KMS-11 (cell line): ENCODE results near the gene DMD.
"Not testable (repeated sequence)": the region's sequence is repeated elsewhere in the genome, so short reads cannot be mapped to it uniquely, and the experiment has no call there.

Experiments used
- H2AFZ ChIP-seq: fragments of 200-600 bp; sonication (generic); 2 replicates; pipeline ENCODE4 v1.6.1; 2016; ENCODE audit warnings: antibody characterized with exemption, mixed run types, low read depth
- H3K27ac ChIP-seq: fragments of 200-600 bp; sonication (generic); 2 replicates; pipeline ENCODE4 v1.6.1; 2016; ENCODE audit warnings: mild to moderate bottlenecking, mixed run types
- H3K27me3 ChIP-seq: fragments of 200-600 bp; sonication (generic); 2 replicates; pipeline ENCODE4 v1.6.1; 2017; ENCODE audit warnings: mild to moderate bottlenecking, low read depth, mixed run types, moderate library complexity; ENCODE audit not compliant: insufficient read depth
- H3K36me3 ChIP-seq: fragments of 200-600 bp; sonication (generic); 2 replicates; pipeline ENCODE4 v1.6.1; 2017; ENCODE audit warnings: mild to moderate bottlenecking, mixed run types; ENCODE audit not compliant: insufficient read depth
- H3K4me1 ChIP-seq: fragments of 200-600 bp; sonication (generic); 2 replicates; pipeline ENCODE4 v1.6.1; 2016; ENCODE audit warnings: mild to moderate bottlenecking, low read depth, mixed run types; ENCODE audit not compliant: poor library complexity, severe bottlenecking
- H3K4me2 ChIP-seq: fragments of 200-600 bp; sonication (generic); 2 replicates; pipeline ENCODE4 v1.7.0; 2016; ENCODE audit warnings: mild to moderate bottlenecking, mixed run types
- H3K4me3 ChIP-seq: fragments of 200-600 bp; sonication (generic); IDR thresholded peaks from 2 replicates; pipeline ENCODE4 v1.6.1; 2017; ENCODE audit warnings: low read depth, low read length, mixed read lengths; ENCODE audit not compliant: insufficient read depth
- H3K79me2 ChIP-seq: fragments of 200-600 bp; sonication (generic); 2 replicates; pipeline ENCODE4 v1.6.1; 2016; ENCODE audit warnings: low read depth, mixed run types; ENCODE audit not compliant: insufficient read depth
- H3K9ac ChIP-seq: fragments of 200-600 bp; sonication (generic); 2 replicates; pipeline ENCODE4 v1.6.1; 2016; ENCODE audit warnings: mild to moderate bottlenecking, mixed run types
- H4K20me1 ChIP-seq: fragments of 200-600 bp; sonication (generic); 2 replicates; pipeline ENCODE4 v1.6.1; 2016; ENCODE audit warnings: mild to moderate bottlenecking, mixed run types; ENCODE audit not compliant: insufficient read depth
- CTCF ChIP-seq: fragments of 200-600 bp; sonication (generic); conservative IDR thresholded peaks from 2 replicates; pipeline ENCODE4 v1.6.1; 2017; ENCODE audit warnings: low read depth, mild to moderate bottlenecking, antibody characterized with exemption, low read length, moderate library complexity, mixed read lengths

The DMD gene

GRCh38 chrX:32741910-32742309, 469.4 kb downstream of the DMD start:
- H3K27me3 ChIP-seq, result no peaks in the 10 kb centered on the region
- no peak overlapping the region for H3K9ac ChIP-seq
- H4K20me1 ChIP-seq, result no peaks in the 10 kb centered on the region
- H2AFZ ChIP-seq, result no peak overlapping the region
- no peaks in the 10 kb centered on the region for H3K79me2 ChIP-seq
- H3K36me3 ChIP-seq, result no peaks in the 10 kb centered on the region
- H3K4me3 ChIP-seq, result no peak overlapping the region
- no peaks in the 10 kb centered on the region for H3K4me1 ChIP-seq
- TF ChIP-seq CTCF, result no peak
- no peak overlapping the region for H3K27ac ChIP-seq
- H3K4me2 ChIP-seq, result no peak overlapping the region

DNA sequence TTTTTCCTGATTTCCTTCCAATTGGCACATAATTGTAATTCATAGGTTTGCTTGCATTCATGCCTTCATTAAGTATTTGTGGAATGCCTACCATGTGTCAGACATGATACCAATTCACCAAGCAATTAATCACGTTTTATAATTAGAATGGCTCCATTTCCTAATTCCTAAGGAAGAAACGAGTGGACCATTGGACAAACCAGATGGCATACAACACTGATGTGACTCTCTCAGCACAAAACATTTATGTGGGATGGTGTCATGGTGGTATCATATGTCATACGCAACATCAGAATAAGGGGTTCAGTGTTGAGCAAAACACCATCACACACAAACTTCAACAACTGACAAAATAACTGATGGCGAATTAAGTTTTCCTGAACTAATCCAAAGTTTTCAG, 502.8 kb downstream of the DMD start:
- TF ChIP-seq CTCF, result no peak
- H3K36me3 ChIP-seq, result no peaks in the 10 kb centered on the region
- no peak overlapping the region for H3K4me3 ChIP-seq
- H3K79me2 ChIP-seq, result no peaks in the 10 kb centered on the region
- no peaks in the 10 kb centered on the region for H4K20me1 ChIP-seq
- H3K4me2 ChIP-seq, result no peak overlapping the region
- H3K4me1 ChIP-seq, result no peaks in the 10 kb centered on the region
- H2AFZ ChIP-seq, result no peak overlapping the region
- H3K27me3 ChIP-seq, result no peaks in the 10 kb centered on the region
- H3K27ac ChIP-seq, result no peak overlapping the region
- no peak overlapping the region for H3K9ac ChIP-seq

DNA sequence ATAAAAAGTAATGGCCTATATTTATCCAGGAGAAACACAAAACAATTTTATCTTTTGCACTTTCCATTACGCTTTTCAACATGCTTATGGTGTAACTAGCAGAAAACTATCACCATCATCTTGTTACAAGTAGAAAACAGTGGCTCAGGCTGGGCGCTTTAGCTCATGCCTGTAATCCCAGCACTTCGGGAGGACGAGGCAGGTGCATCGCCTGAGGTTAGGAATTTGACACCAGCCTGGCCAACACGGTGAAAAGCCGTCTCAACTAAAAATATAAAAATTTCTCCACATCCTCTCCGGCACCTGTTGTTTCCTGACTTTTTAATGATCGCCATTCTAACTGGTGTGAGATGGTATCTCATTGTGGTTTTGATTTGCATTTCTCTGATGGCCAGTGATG, 506.0 kb downstream of the DMD start:
- not testable (repeated sequence) for H3K4me1 ChIP-seq, H3K36me3 ChIP-seq, H3K79me2 ChIP-seq, H3K9ac ChIP-seq, H3K4me2 ChIP-seq, H3K27me3 ChIP-seq, H2AFZ ChIP-seq, H3K4me3 ChIP-seq, H4K20me1 ChIP-seq, H3K27ac ChIP-seq

GRCh38 chrX:32687379-32687778, 524.0 kb downstream of the DMD start:
- no peaks in the 10 kb centered on the region for H4K20me1 ChIP-seq
- no peak overlapping the region for H3K27ac ChIP-seq
- no peak overlapping the region for H3K9ac ChIP-seq
- H3K4me1 ChIP-seq, result no peaks in the 10 kb centered on the region
- no peak overlapping the region for H3K4me3 ChIP-seq
- H3K36me3 ChIP-seq, result no peaks in the 10 kb centered on the region
- H3K4me2 ChIP-seq, result no peak overlapping the region
- H3K79me2 ChIP-seq, result no peaks in the 10 kb centered on the region
- H2AFZ ChIP-seq, result no peak overlapping the region
- H3K27me3 ChIP-seq, result no peaks in the 10 kb centered on the region
- TF ChIP-seq CTCF, result no peak

- H2AFZ ChIP-seq, result no peak overlapping the region
- no peaks in the 10 kb centered on the region for H4K20me1 ChIP-seq
- TF ChIP-seq CTCF, result no peak
- no peak overlapping the region for H3K4me2 ChIP-seq
- no peaks in the 10 kb centered on the region for H3K79me2 ChIP-seq
- H3K27me3 ChIP-seq, result no peaks in the 10 kb centered on the region
- no peak overlapping the region for H3K27ac ChIP-seq
- H3K9ac ChIP-seq, result no peak overlapping the region
- H3K4me1 ChIP-seq, result no peaks in the 10 kb centered on the region
- no peak overlapping the region for H3K4me3 ChIP-seq
- no peaks in the 10 kb centered on the region for H3K36me3 ChIP-seq
These were observed 532.9 kb downstream of the DMD start for GRCh38 chrX:32678487-32678886.
